ENCODE measurements around the gene DNAH10. TPM values are rescaled to one million over a fixed set of nuclear protein-coding genes. Genes with fewer than 3 reads are reported as not detected.

DNAH10 gene
- total RNA-seq, 4 donors from 2014 or later, result 0.14 to 0.20 TPM; not detected in 2

GRCh38 chr12:123747309-123747708, 14.8 kb upstream of the DNAH10 start:
- H3K27me3 ChIP-seq, result no peaks in the 10 kb centered on the region
- intact Hi-C loops (cut with DNase I; ENCODE audit: low total_unique reads) (no loop called here), in situ Hi-C loops (cut with MboI; ENCODE audit: low pct_ligation_motif_present in 1 of 4, low pct_unique_long_range_greater_than_20kb in 1 of 4, low sequenced_read_pairs in 3 of 4) (no loop called here)
- H3K36me3 ChIP-seq, result peaks cover 0 to 34% (median 12%) of the 10 kb centered on the region in 4 donors
- no peaks in the 10 kb centered on the region for H3K9me3 ChIP-seq
- H3K4me3 ChIP-seq, result no peak overlapping the region
- no peak for DNase-seq
- WGBS, 2 donors (ENCODE audit: low coverage in 1 of 2), result 79 to 82% methylated on average over 4 to 5 of the region's 5 CpGs
- no peak overlapping the region for H3K27ac ChIP-seq
- TF ChIP-seq EP300 (IDR thresholded peaks at IDR 0.05; ENCODE audit: low read depth) (no peak), CTCF (IDR thresholded peaks at IDR 0.05) (no peak), POLR2AphosphoS5 (IDR thresholded peaks at IDR 0.05) (no peak)
- H3K4me1 ChIP-seq, result no peaks in the 10 kb centered on the region

- in situ Hi-C loops (cut with MboI; ENCODE audit: low pct_ligation_motif_present in 1 of 4, low pct_unique_long_range_greater_than_20kb in 1 of 4, low sequenced_read_pairs in 3 of 4), result no loop called here
Measured at GRCh38 chr12:123748161-123748560, 13.9 kb upstream of the DNAH10 start.

GRCh38 chr12:123748661-123749060, 13.4 kb upstream of the DNAH10 start:
- in situ Hi-C loops (cut with MboI; ENCODE audit: low pct_ligation_motif_present in 1 of 4, low pct_unique_long_range_greater_than_20kb in 1 of 4, low sequenced_read_pairs in 3 of 4) (no loop called here), intact Hi-C loops (cut with DNase I; ENCODE audit: low total_unique reads) (no loop called here)
- no peak for DNase-seq
- Histone ChIP-seq H3K27me3 (no peaks in the 10 kb centered on the region), H3K27ac (no peak overlapping the region), H3K4me1 (no peaks in the 10 kb centered on the region), H3K9me3 (no peaks in the 10 kb centered on the region), H3K36me3 (peaks cover 0 to 26% (median 9%) of the 10 kb centered on the region in 4 donors), H3K4me3 (no peak overlapping the region)
- WGBS, 2 donors (ENCODE audit: low coverage in 1 of 2), result 71 to 80% methylated on average over 1 to 4 of the region's 4 CpGs
- no peak for TF ChIP-seq POLR2AphosphoS5 (IDR thresholded peaks at IDR 0.05)
- no peak for TF ChIP-seq CTCF (IDR thresholded peaks at IDR 0.05)
- no peak for TF ChIP-seq POLR2A (IDR thresholded peaks at IDR 0.05)
- TF ChIP-seq EP300 (IDR thresholded peaks at IDR 0.05; ENCODE audit: low read depth), result no peak

More at GRCh38 chr12:123748161-123748560, 13.9 kb upstream of the DNAH10 start:
- Histone ChIP-seq H3K27me3 (no peaks in the 10 kb centered on the region), H3K4me1 (no peaks in the 10 kb centered on the region), H3K36me3 (peaks cover 0 to 26% (median 9%) of the 10 kb centered on the region in 4 donors), H3K27ac (no peak overlapping the region), H3K4me3 (no peak overlapping the region), H3K9me3 (no peaks in the 10 kb centered on the region)
- no peak for TF ChIP-seq POLR2AphosphoS5 (IDR thresholded peaks at IDR 0.05)
- TF ChIP-seq EP300 (IDR thresholded peaks at IDR 0.05; ENCODE audit: low read depth), result no peak
- no peak for TF ChIP-seq POLR2A (IDR thresholded peaks at IDR 0.05)
- TF ChIP-seq CTCF (IDR thresholded peaks at IDR 0.05), result no peak
- intact Hi-C loops (cut with DNase I; ENCODE audit: low total_unique reads), result no loop called here
- no peak for DNase-seq
- WGBS, 2 donors (ENCODE audit: low coverage in 1 of 2), result 82 to 83% methylated on average over 6 of the region's 6 CpGs

GRCh38 chr12:123749355-123749754, 12.7 kb upstream of the DNAH10 start:
- no peak overlapping the region for H3K4me3 ChIP-seq
- in situ Hi-C loops (cut with MboI; ENCODE audit: low pct_ligation_motif_present in 1 of 4, low pct_unique_long_range_greater_than_20kb in 1 of 4, low sequenced_read_pairs in 3 of 4) (no loop called here), intact Hi-C loops (cut with DNase I; ENCODE audit: low total_unique reads) (no loop called here)
- DNase-seq, result no peak
- TF ChIP-seq CTCF (IDR thresholded peaks at IDR 0.05), result no peak
- TF ChIP-seq POLR2AphosphoS5 (IDR thresholded peaks at IDR 0.05), result no peak
- no peak for TF ChIP-seq POLR2A (IDR thresholded peaks at IDR 0.05)
- TF ChIP-seq EP300 (IDR thresholded peaks at IDR 0.05; ENCODE audit: low read depth), result no peak
- WGBS, 2 donors (ENCODE audit: low coverage in 1 of 2), result 95% methylated on average over 10 of the region's 10 CpGs; no CpG with 5 or more reads in 1 of the 2 donors
- H3K9me3 ChIP-seq, result no peaks in the 10 kb centered on the region
- H3K36me3 ChIP-seq, result peaks cover 0 to 26% (median 8%) of the 10 kb centered on the region in 4 donors
- no peaks in the 10 kb centered on the region for H3K4me1 ChIP-seq
- H3K27ac ChIP-seq, result no peak overlapping the region
- H3K27me3 ChIP-seq, result no peaks in the 10 kb centered on the region
